SK-N-SH treated with all-trans-retinoic acid at 6 μM for 48 hours (cell line): ENCODE data around the gene LRR1.

ENCODE experiments used
- BACH2 ChIP-seq: fragments of 250-450 bp; sonication (Bioruptor Pico); IDR thresholded peaks from 2 replicates; pipeline ENCODE4 v1.9.0; 2021; ENCODE audit warnings: mild to moderate bottlenecking, borderline replicate concordance
- GLIS3 ChIP-seq: fragments of 250-450 bp; sonication (Bioruptor Pico); IDR thresholded peaks from 2 replicates; pipeline ENCODE4 v1.5.0; 2020; ENCODE audit warnings: mild to moderate bottlenecking, moderate library complexity
- OSR1 ChIP-seq: fragments of 250-450 bp; sonication (Bioruptor Pico); IDR thresholded peaks from 2 replicates; pipeline ENCODE4 v1.8.0; 2022; ENCODE audit warnings: moderate library complexity, mild to moderate bottlenecking, inconsistent platforms
- ZC3H10 ChIP-seq: fragments of 250-450 bp; sonication (Bioruptor Pico); IDR thresholded peaks from 2 replicates; pipeline ENCODE4 v1.5.1; 2021; ENCODE audit warnings: mild to moderate bottlenecking, moderate library complexity
- ZFP3 ChIP-seq: fragments of 250-450 bp; sonication (Bioruptor Pico); IDR thresholded peaks from 2 replicates; pipeline ENCODE4 v1.5.0; 2020; ENCODE audit warnings: mild to moderate bottlenecking, moderate library complexity
- ZFP30 ChIP-seq: fragments of 450-650 bp; formaldehyde crosslinking; IDR thresholded peaks from 2 replicates; pipeline ENCODE4 v1.5.0; 2022; ENCODE audit warnings: mild to moderate bottlenecking, moderate library complexity
- TF ChIP-seq, protein P1 (sequence below): fragments of 250-450 bp; sonication (Bioruptor Pico); IDR thresholded peaks from 2 replicates; pipeline ENCODE4 v1.8.0; 2020; ENCODE audit warnings: mild to moderate bottlenecking, moderate library complexity, borderline replicate concordance
- TF ChIP-seq, protein P2 (sequence below): fragments of 250-450 bp; sonication (Bioruptor Pico); IDR thresholded peaks from 2 replicates; pipeline ENCODE4 v1.8.0; 2021; ENCODE audit warnings: low read depth, mild to moderate bottlenecking, moderate library complexity, borderline replicate concordance
- TF ChIP-seq, protein P3 (sequence below): fragments of 250-450 bp; sonication (Bioruptor Pico); IDR thresholded peaks from 2 replicates; pipeline ENCODE4 v1.5.1; 2020; ENCODE audit warnings: low read depth, mild to moderate bottlenecking, moderate library complexity
- TF ChIP-seq, protein P4 (sequence below): fragments of 250-450 bp; sonication (Bioruptor Pico); IDR thresholded peaks from 2 replicates; pipeline ENCODE4 v1.5.0; 2020; ENCODE audit warnings: mild to moderate bottlenecking, moderate library complexity
- TF ChIP-seq, protein P5 (sequence below): fragments of 250-450 bp; sonication (Bioruptor Pico); IDR thresholded peaks from 2 replicates; pipeline ENCODE4 v1.5.1; 2021; ENCODE audit warnings: mild to moderate bottlenecking, moderate library complexity

DNA sequence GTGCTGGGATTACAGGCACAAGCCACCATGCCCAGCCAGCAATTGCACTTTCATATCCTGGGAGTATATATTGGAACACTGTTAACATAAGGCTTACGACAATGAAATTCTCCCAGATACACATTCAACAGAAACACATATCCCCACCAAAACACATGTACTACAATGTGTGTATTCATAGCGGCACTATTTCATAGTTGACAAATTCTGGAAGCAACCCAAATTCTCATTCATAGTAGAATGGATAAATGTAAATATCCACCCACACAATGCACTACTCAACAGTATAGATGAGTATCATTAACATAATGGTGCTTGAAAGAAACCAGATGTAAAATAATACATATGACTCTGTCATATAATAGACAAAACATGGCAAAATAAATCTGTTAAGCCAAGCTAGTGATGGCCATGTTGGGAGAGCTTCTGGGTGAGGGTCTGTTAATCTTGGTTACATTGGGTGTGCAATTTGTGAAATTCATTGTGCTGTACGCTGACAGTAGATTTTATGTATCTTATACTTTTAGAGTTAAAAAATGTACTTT is 38.9 kb downstream of the LRR1 start:
- TF ChIP-seq, protein P1, sequence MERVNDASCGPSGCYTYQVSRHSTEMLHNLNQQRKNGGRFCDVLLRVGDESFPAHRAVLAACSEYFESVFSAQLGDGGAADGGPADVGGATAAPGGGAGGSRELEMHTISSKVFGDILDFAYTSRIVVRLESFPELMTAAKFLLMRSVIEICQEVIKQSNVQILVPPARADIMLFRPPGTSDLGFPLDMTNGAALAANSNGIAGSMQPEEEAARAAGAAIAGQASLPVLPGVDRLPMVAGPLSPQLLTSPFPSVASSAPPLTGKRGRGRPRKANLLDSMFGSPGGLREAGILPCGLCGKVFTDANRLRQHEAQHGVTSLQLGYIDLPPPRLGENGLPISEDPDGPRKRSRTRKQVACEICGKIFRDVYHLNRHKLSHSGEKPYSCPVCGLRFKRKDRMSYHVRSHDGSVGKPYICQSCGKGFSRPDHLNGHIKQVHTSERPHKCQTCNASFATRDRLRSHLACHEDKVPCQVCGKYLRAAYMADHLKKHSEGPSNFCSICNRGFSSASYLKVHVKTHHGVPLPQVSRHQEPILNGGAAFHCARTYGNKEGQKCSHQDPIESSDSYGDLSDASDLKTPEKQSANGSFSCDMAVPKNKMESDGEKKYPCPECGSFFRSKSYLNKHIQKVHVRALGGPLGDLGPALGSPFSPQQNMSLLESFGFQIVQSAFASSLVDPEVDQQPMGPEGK (CRISPR knock-in tag): no peak
- TF ChIP-seq, protein P2, sequence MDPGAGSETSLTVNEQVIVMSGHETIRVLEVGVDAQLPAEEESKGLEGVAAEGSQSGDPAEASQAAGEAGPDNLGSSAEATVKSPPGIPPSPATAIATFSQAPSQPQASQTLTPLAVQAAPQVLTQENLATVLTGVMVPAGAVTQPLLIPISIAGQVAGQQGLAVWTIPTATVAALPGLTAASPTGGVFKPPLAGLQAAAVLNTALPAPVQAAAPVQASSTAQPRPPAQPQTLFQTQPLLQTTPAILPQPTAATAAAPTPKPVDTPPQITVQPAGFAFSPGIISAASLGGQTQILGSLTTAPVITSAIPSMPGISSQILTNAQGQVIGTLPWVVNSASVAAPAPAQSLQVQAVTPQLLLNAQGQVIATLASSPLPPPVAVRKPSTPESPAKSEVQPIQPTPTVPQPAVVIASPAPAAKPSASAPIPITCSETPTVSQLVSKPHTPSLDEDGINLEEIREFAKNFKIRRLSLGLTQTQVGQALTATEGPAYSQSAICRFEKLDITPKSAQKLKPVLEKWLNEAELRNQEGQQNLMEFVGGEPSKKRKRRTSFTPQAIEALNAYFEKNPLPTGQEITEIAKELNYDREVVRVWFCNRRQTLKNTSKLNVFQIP: no peak
- TF ChIP-seq OSR1 (CRISPR knock-in tag): no peak
- TF ChIP-seq ZFP3 (CRISPR knock-in tag): no peak
- TF ChIP-seq, protein P3, sequence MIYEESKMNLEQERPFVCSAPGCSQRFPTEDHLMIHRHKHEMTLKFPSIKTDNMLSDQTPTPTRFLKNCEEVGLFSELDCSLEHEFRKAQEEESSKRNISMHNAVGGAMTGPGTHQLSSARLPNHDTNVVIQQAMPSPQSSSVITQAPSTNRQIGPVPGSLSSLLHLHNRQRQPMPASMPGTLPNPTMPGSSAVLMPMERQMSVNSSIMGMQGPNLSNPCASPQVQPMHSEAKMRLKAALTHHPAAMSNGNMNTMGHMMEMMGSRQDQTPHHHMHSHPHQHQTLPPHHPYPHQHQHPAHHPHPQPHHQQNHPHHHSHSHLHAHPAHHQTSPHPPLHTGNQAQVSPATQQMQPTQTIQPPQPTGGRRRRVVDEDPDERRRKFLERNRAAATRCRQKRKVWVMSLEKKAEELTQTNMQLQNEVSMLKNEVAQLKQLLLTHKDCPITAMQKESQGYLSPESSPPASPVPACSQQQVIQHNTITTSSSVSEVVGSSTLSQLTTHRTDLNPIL: no peak
- TF ChIP-seq, protein P4, sequence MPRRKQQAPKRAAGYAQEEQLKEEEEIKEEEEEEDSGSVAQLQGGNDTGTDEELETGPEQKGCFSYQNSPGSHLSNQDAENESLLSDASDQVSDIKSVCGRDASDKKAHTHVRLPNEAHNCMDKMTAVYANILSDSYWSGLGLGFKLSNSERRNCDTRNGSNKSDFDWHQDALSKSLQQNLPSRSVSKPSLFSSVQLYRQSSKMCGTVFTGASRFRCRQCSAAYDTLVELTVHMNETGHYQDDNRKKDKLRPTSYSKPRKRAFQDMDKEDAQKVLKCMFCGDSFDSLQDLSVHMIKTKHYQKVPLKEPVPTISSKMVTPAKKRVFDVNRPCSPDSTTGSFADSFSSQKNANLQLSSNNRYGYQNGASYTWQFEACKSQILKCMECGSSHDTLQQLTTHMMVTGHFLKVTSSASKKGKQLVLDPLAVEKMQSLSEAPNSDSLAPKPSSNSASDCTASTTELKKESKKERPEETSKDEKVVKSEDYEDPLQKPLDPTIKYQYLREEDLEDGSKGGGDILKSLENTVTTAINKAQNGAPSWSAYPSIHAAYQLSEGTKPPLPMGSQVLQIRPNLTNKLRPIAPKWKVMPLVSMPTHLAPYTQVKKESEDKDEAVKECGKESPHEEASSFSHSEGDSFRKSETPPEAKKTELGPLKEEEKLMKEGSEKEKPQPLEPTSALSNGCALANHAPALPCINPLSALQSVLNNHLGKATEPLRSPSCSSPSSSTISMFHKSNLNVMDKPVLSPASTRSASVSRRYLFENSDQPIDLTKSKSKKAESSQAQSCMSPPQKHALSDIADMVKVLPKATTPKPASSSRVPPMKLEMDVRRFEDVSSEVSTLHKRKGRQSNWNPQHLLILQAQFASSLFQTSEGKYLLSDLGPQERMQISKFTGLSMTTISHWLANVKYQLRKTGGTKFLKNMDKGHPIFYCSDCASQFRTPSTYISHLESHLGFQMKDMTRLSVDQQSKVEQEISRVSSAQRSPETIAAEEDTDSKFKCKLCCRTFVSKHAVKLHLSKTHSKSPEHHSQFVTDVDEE: peak; percentile 55; the same call in 1 of the 2 replicates
- TF ChIP-seq, protein P5, sequence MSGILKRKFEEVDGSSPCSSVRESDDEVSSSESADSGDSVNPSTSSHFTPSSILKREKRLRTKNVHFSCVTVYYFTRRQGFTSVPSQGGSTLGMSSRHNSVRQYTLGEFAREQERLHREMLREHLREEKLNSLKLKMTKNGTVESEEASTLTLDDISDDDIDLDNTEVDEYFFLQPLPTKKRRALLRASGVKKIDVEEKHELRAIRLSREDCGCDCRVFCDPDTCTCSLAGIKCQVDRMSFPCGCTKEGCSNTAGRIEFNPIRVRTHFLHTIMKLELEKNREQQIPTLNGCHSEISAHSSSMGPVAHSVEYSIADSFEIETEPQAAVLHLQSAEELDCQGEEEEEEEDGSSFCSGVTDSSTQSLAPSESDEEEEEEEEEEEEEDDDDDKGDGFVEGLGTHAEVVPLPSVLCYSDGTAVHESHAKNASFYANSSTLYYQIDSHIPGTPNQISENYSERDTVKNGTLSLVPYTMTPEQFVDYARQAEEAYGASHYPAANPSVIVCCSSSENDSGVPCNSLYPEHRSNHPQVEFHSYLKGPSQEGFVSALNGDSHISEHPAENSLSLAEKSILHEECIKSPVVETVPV (CRISPR knock-in tag): no peak
- TF ChIP-seq BACH2 (CRISPR knock-in tag): no peak
- TF ChIP-seq ZFP30 (CRISPR knock-in tag): no peak
- no peak for TF ChIP-seq ZC3H10 (CRISPR knock-in tag)
- TF ChIP-seq GLIS3: no peak
